K562 (cell line): Measurements from ENCODE around the gene TMPRSS5. TPM values are rescaled to one million over a fixed set of nuclear protein-coding genes. Genes with fewer than 3 reads are reported as not detected.

ENCODE experiments used
- HDAC8 ChIP-seq: fragments of 450-650 bp; IDR thresholded peaks from 2 replicates; pipeline ENCODE4 v1.6.1; 2016; ENCODE audit warnings: mild to moderate bottlenecking, missing genetic modification characterization, moderate library complexity, missing compliant biosample characterization
- MBD1 ChIP-seq: fragments of 250-450 bp; sonication (Bioruptor Pico); IDR thresholded peaks from 2 replicates; pipeline ENCODE4 v1.8.0; 2022; ENCODE audit warnings: inconsistent platforms
- MGA ChIP-seq: fragments of 450-650 bp; IDR thresholded peaks from 2 replicates; pipeline ENCODE4 v1.6.1; 2016; ENCODE audit warnings: mild to moderate bottlenecking, moderate library complexity
- SAFB ChIP-seq: fragments of 200-400 bp; formaldehyde crosslinking; IDR thresholded peaks from 2 replicates; pipeline ENCODE4 v1.6.1; 2017; ENCODE audit warnings: low read depth, low read length, borderline replicate concordance
- SMARCC2 ChIP-seq: fragments of 450-650 bp; IDR thresholded peaks from 2 replicates; pipeline ENCODE4 v1.6.1; 2017; ENCODE audit warnings: antibody characterized with exemption, moderate library complexity, mild to moderate bottlenecking, low read depth
- SOX6 ChIP-seq: fragments of 450-650 bp; IDR thresholded peaks from 2 replicates; pipeline ENCODE4 v1.6.1; 2014; ENCODE audit warnings: mild to moderate bottlenecking
- TARDBP ChIP-seq: fragments of 450-650 bp; IDR thresholded peaks from 2 replicates; pipeline ENCODE4 v1.6.1; 2016
- TCFL5 ChIP-seq: fragments of 250-450 bp; sonication (Bioruptor Pico); conservative IDR thresholded peaks from 2 replicates; pipeline ENCODE4 v1.6.1; 2021; ENCODE audit warnings: mild to moderate bottlenecking, moderate library complexity, matching md5 sums
- U2AF1 ChIP-seq: fragments of 200-400 bp; formaldehyde crosslinking; optimal IDR thresholded peaks from 2 replicates; pipeline ENCODE3; 2017; ENCODE audit warnings: mild to moderate bottlenecking, low read depth, low read length, moderate library complexity
- XRCC3 ChIP-seq: fragments of 450-650 bp; IDR thresholded peaks from 2 replicates; pipeline ENCODE4 v1.6.1; 2017; ENCODE audit warnings: mild to moderate bottlenecking, moderate library complexity
- YY1 ChIP-seq, 3 experiments: IDR thresholded peaks; 2 replicates each; pipeline ENCODE4 v1.6.1; 2011; ENCODE audit warnings: low read length in 2 of 3, mild to moderate bottlenecking in 2 of 3, moderate library complexity in 2 of 3, borderline replicate concordance in 1 of 3, control low read depth in 1 of 3, low read depth in 1 of 3; ENCODE audit not compliant: insufficient read depth in 3 of 3, insufficient replicate concordance in 2 of 3, control insufficient read depth in 1 of 3, insufficient read length in 1 of 3; ENCODE audit errors: extremely low read depth in 1 of 3
- ZNF354B ChIP-seq: fragments of 250-450 bp; sonication (Bioruptor Pico); IDR thresholded peaks from 2 replicates; pipeline ENCODE4 v1.4.0; 2020
- polyA plus RNA-seq, 8 experiments: library from polyadenylated mRNA; depleted of rRNA in 4 of 8; stranded (reverse) in 5 of 8; unstranded in 3 of 8; fragments of >200 nt; fragmentation: Nextera tagmentation in 2 of 8; fragmentation: Illumina TruSeq in 1 of 8; extraction: Ambion mirVana in 2 of 8; extraction: Trizol in 1 of 8; gene quantifications; 2 replicates each; pipeline versions ENCODE4 v1.2.1 to v1.2.3, GENCODE V29; 2011 to 2014; ENCODE audit warnings: inconsistent platforms in 1 of 8, missing spikeins in 1 of 8
- total RNA-seq, 7 experiments: library from RNA; depleted of rRNA in 6 of 7; stranded (reverse); fragments of >200 nt in 6 of 7; fragmentation: Illumina TruSeq in 2 of 7; extraction: Trizol in 2 of 7; gene quantifications; 2 replicates each; pipeline versions ENCODE4 v1.2.1 to v1.2.3, GENCODE V29; 2011 to 2021; ENCODE audit warnings: low replicate concordance in 1 of 7
- TF ChIP-seq, protein P1 (sequence below): fragments of 250-450 bp; sonication (Bioruptor Pico); IDR thresholded peaks from 2 replicates; pipeline ENCODE4 v1.6.1; 2021; ENCODE audit warnings: mild to moderate bottlenecking

Gene TMPRSS5
- total and polyA plus RNA-seq, 9 of the 15 experiments (the other 6 are each of a cell fraction or from before 2014, with no cell fraction given), result 0.07 to 0.49 (median 0.17) TPM; not detected in 1

DNA sequence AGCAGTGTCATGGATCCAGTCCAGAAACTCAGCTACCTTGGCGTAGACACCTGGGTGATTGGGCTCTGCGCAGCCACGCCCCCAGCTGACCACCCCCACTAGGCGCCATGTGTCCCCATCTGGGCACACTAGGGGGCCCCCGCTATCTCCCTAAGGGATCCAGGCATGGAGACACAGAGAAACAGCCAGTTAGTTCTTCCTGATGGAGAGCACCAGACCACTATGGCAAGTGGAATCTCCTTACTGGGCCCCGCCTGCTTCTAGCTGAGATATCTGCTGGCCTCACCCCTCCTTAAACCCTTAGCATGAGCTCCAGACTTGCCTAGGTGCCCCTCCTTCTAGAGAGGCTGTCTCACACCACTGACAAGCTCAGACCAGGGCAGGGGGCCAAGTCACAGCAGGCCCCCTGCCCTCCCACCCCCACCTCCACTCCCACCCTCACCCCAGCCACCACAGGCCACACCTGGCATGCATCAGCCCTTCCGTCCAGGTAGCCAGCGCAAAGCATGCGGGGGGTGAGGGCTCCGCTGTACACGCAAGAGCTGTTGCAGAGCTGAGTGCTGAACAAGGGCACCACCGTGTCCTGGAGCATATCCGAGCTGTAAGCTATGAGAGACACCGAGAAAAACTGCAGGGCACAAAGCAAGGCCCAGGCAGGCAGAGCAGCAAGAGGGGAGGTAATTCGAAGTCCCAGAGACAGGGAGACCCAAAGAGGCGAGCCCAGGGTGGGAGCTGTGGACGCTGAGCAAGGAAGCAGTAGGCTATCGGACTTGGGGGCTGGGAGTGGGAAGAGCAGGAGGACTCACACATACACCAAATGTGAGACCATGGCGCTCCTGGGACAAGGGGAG lies 16.1 kb downstream of the TMPRSS5 start (continued):
- no peak for TF ChIP-seq MGA
- TF ChIP-seq SMARCC2, result no peak
- TF ChIP-seq YY1 (IDR thresholded peaks at IDR 0.05; ENCODE audit: borderline replicate concordance in 1 of 3, control insufficient read depth in 1 of 3, extremely low read depth in 1 of 3, insufficient read depth in 3 of 3, insufficient read length in 1 of 3, insufficient replicate concordance in 2 of 3, low read depth in 1 of 3, low read length in 2 of 3), result peak in 1 of 3 experiments; percentile 53
- TF ChIP-seq TARDBP, result no peak
- TF ChIP-seq XRCC3, result no peak
- TF ChIP-seq SAFB, result no peak
- no peak for TF ChIP-seq TCFL5
- TF ChIP-seq, protein P1, sequence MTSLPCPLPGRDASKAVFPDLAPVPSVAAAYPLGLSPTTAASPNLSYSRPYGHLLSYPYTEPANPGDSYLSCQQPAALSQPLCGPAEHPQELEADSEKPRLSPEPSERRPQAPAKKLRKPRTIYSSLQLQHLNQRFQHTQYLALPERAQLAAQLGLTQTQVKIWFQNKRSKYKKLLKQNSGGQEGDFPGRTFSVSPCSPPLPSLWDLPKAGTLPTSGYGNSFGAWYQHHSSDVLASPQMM, result no peak
- 0 out of 2 replicates have a peak, but pooled peaks have one; percentile 44 for TF ChIP-seq HDAC8 (tag)
- TF ChIP-seq MBD1 (CRISPR knock-in tag), result no peak
- TF ChIP-seq U2AF1, result no peak
- no peak for TF ChIP-seq ZNF354B (CRISPR knock-in tag)
- TF ChIP-seq SOX6, result no peak
